BLaER1 treated with 17β-estradiol and CSF1 and Interleukin-3, amounts not matched to agents 10 nM and 100 nM (cell line): ENCODE results near the gene MAP1LC3A.
A peak's percentile ranks its signal among the peaks of the same experiment; 100 is the strongest.

Experiments used
- H3K27ac ChIP-seq, 11 experiments: shearing (Covaris generic); formaldehyde crosslinking; 2 replicates each; pipeline ENCODE4 v1.8.1; 2022
- H3K27me3 ChIP-seq, 11 experiments: shearing (Covaris generic); formaldehyde crosslinking; 2 replicates each; pipeline ENCODE4 v1.8.1; 2022
- H3K36me3 ChIP-seq, 11 experiments: shearing (Covaris generic); formaldehyde crosslinking; 2 replicates each; pipeline ENCODE4 v1.8.1; 2022
- H3K4me1 ChIP-seq, 10 experiments: shearing (Covaris generic); formaldehyde crosslinking; 2 replicates each; pipeline ENCODE4 v1.8.1; 2022
- H3K4me2 ChIP-seq, 11 experiments: shearing (Covaris generic); formaldehyde crosslinking; 2 replicates each; pipeline ENCODE4 v1.8.1; 2022
- H3K4me3 ChIP-seq, 10 experiments: shearing (Covaris generic); formaldehyde crosslinking; 2 replicates each; pipeline ENCODE4 v1.8.1; 2022
- H3K9ac ChIP-seq, 11 experiments: shearing (Covaris generic); formaldehyde crosslinking; 2 replicates each; pipeline ENCODE4 v1.8.1; 2022
- H3K9me3 ChIP-seq, 11 experiments: shearing (Covaris generic); formaldehyde crosslinking; replicated peaks in 1 of 11; 2 replicates each; pipeline ENCODE4 v1.8.1; 2022
- H4K20me1 ChIP-seq, 11 experiments: shearing (Covaris generic); formaldehyde crosslinking; 2 replicates each; pipeline ENCODE4 v1.8.1; 2022
- Cebpa-rat ChIP-seq, 11 experiments: shearing (Covaris generic); IDR thresholded peaks; 2 replicates each; pipeline ENCODE4 v1.8.1; 2022

The MAP1LC3A gene

GRCh38 chr20:34560614-34561013 lies 2.1 kb downstream of the MAP1LC3A start:
- H3K9me3 ChIP-seq: no peaks in the 10 kb centered on the region
- no peak for TF ChIP-seq Cebpa-rat (IDR thresholded peaks at IDR 0.05)

GRCh38 chr20:34561661-34562060 lies 3.1 kb downstream of the MAP1LC3A start:
- no peak overlapping the region for H3K4me2 ChIP-seq
- peaks cover 0 to 52% (median 14%) of the 10 kb centered on the region in 11 experiments; a peak in 14 of 22 replicates for H3K36me3 ChIP-seq
- no peaks in the 10 kb centered on the region for H3K9me3 ChIP-seq
- H3K27me3 ChIP-seq: peaks cover 0 to 15% (median 12%) of the 10 kb centered on the region in 11 experiments; a peak in 15 of 22 replicates
- TF ChIP-seq Cebpa-rat (IDR thresholded peaks at IDR 0.05): no peak
- no peak overlapping the region for H3K27ac ChIP-seq
- H4K20me1 ChIP-seq: peaks cover 0 to 8% (median 0%) of the 10 kb centered on the region in 11 experiments; a peak in 3 of 22 replicates
- no peak overlapping the region for H3K4me3 ChIP-seq
- peaks cover 0 to 5% (median 0%) of the 10 kb centered on the region in 10 experiments; a peak in 3 of 20 replicates for H3K4me1 ChIP-seq
- no peak overlapping the region for H3K9ac ChIP-seq

More at GRCh38 chr20:34560614-34561013, 2.1 kb downstream of the MAP1LC3A start:
- Histone ChIP-seq H3K27ac (no peak overlapping the region), H3K4me1 (peaks cover 0 to 5% (median 0%) of the 10 kb centered on the region in 10 experiments; a peak in 3 of 20 replicates), H3K36me3 (peaks cover 0 to 44% (median 14%) of the 10 kb centered on the region in 11 experiments; a peak in 12 of 22 replicates), H3K4me3 (no peak overlapping the region), H3K27me3 (peaks cover 0 to 15% (median 12%) of the 10 kb centered on the region in 11 experiments; a peak in 15 of 22 replicates), H3K4me2 (no peak overlapping the region), H3K9ac (no peak overlapping the region), H4K20me1 (peaks cover 0 to 8% (median 0%) of the 10 kb centered on the region in 11 experiments; a peak in 3 of 22 replicates)

GRCh38 chr20:34562641-34563040 lies 4.1 kb downstream of the MAP1LC3A start:
- Histone ChIP-seq H3K27me3 (peaks cover 0 to 13% (median 12%) of the 10 kb centered on the region in 11 experiments; a peak in 15 of 22 replicates), H3K36me3 (peaks cover 0 to 61% (median 17%) of the 10 kb centered on the region in 11 experiments; a peak in 14 of 22 replicates), H3K27ac (no peak overlapping the region), H3K4me3 (no peak overlapping the region), H3K4me2 (no peak overlapping the region), H4K20me1 (peaks cover 0 to 8% (median 0%) of the 10 kb centered on the region in 11 experiments; a peak in 3 of 22 replicates), H3K9ac (peak overlapping the region in 1 of 11 experiments; percentile 8; a peak in 1 of 22 replicates), H3K4me1 (peaks cover 0 to 5% (median 0%) of the 10 kb centered on the region in 10 experiments; a peak in 3 of 20 replicates), H3K9me3 (no peaks in the 10 kb centered on the region)
- no peak for TF ChIP-seq Cebpa-rat (IDR thresholded peaks at IDR 0.05)

- Histone ChIP-seq H4K20me1 (peaks cover 0 to 8% (median 0%) of the 10 kb centered on the region in 11 experiments; a peak in 3 of 22 replicates), H3K36me3 (peaks cover 0 to 77% (median 26%) of the 10 kb centered on the region in 11 experiments; a peak in 17 of 22 replicates), H3K9me3 (no peaks in the 10 kb centered on the region), H3K27me3 (no peaks in the 10 kb centered on the region), H3K27ac (no peak overlapping the region), H3K4me1 (peaks cover 0 to 11% (median 0%) of the 10 kb centered on the region in 10 experiments; a peak in 6 of 20 replicates), H3K4me3 (no peak overlapping the region), H3K9ac (no peak overlapping the region), H3K4me2 (no peak overlapping the region)
- no peak for TF ChIP-seq Cebpa-rat (IDR thresholded peaks at IDR 0.05)
Observed at GRCh38 chr20:34564833-34565232, 6.3 kb downstream of the MAP1LC3A start.

- TF ChIP-seq Cebpa-rat (IDR thresholded peaks at IDR 0.05): no peak
- Histone ChIP-seq H3K4me2 (no peak overlapping the region), H4K20me1 (peaks cover 0 to 3% (median 0%) of the 10 kb centered on the region in 11 experiments; a peak in 2 of 22 replicates), H3K9ac (no peak overlapping the region), H3K27ac (no peak overlapping the region; a peak in 1 of 22 replicates), H3K4me3 (no peak overlapping the region), H3K36me3 (peaks cover 0 to 64% (median 26%) of the 10 kb centered on the region in 11 experiments; a peak in 17 of 22 replicates), H3K27me3 (no peaks in the 10 kb centered on the region), H3K9me3 (no peaks in the 10 kb centered on the region), H3K4me1 (peaks cover 9 to 32% (median 14%) of the 10 kb centered on the region in 10 experiments; a peak in 19 of 20 replicates)
Observed at GRCh38 chr20:34566978-34567891, 8.7 kb downstream of the MAP1LC3A start.

- no peak overlapping the region for H3K4me2 ChIP-seq
- no peaks in the 10 kb centered on the region for H3K9me3 ChIP-seq
- H3K27me3 ChIP-seq: no peaks in the 10 kb centered on the region
- no peak for TF ChIP-seq Cebpa-rat (IDR thresholded peaks at IDR 0.05)
- peaks cover 9 to 32% (median 14%) of the 10 kb centered on the region in 10 experiments; a peak in 19 of 20 replicates for H3K4me1 ChIP-seq
- no peak overlapping the region; a peak in 1 of 22 replicates for H3K27ac ChIP-seq
- H3K36me3 ChIP-seq: peaks cover 0 to 67% (median 35%) of the 10 kb centered on the region in 11 experiments; a peak in 17 of 22 replicates
- H3K4me3 ChIP-seq: no peak overlapping the region
- H3K9ac ChIP-seq: no peak overlapping the region
- H4K20me1 ChIP-seq: no peaks in the 10 kb centered on the region; a peak in 1 of 22 replicates
Observed at GRCh38 chr20:34567892-34568865, 9.7 kb downstream of the MAP1LC3A start.

- Histone ChIP-seq H3K4me2 (peak overlapping the region in 2 of 11 experiments; percentile 21 to 59; a peak in 3 of 22 replicates), H3K9ac (no peak overlapping the region), H3K4me3 (no peak overlapping the region), H3K36me3 (peaks cover 5 to 76% (median 48%) of the 10 kb centered on the region in 11 experiments; a peak in 21 of 22 replicates), H4K20me1 (no peaks in the 10 kb centered on the region; a peak in 1 of 22 replicates), H3K9me3 (no peaks in the 10 kb centered on the region), H3K27me3 (no peaks in the 10 kb centered on the region), H3K27ac (no peak overlapping the region), H3K4me1 (peaks cover 9 to 32% (median 14%) of the 10 kb centered on the region in 10 experiments; a peak in 19 of 20 replicates)
- no peak for TF ChIP-seq Cebpa-rat (IDR thresholded peaks at IDR 0.05)
Observed at GRCh38 chr20:34569598-34569997, 11.1 kb downstream of the MAP1LC3A start.

- Histone ChIP-seq H3K4me2 (peak overlapping the region; percentile 8 to 67 (median 36); a peak in 17 of 22 replicates), H3K4me3 (no peak overlapping the region), H3K27ac (peak overlapping the region in 5 of 11 experiments; percentile 2 to 62 (median 28); a peak in 7 of 22 replicates), H3K9ac (peak overlapping the region in 2 of 11 experiments; percentile 25 to 26; a peak in 2 of 22 replicates), H3K27me3 (no peaks in the 10 kb centered on the region), H3K9me3 (no peaks in the 10 kb centered on the region), H4K20me1 (no peaks in the 10 kb centered on the region; a peak in 1 of 22 replicates), H3K36me3 (peaks cover 5 to 79% (median 56%) of the 10 kb centered on the region in 11 experiments; a peak in 21 of 22 replicates), H3K4me1 (peaks cover 9 to 27% (median 14%) of the 10 kb centered on the region in 10 experiments; a peak in 19 of 20 replicates)
- no peak for TF ChIP-seq Cebpa-rat (IDR thresholded peaks at IDR 0.05)
Observed at GRCh38 chr20:34570859-34571306, 12.4 kb downstream of the MAP1LC3A start.
